IMR-90 (cell line): Measurements from ENCODE around the gene HOMER3. TPM values are rescaled to one million over a fixed set of nuclear protein-coding genes. Genes with fewer than 3 reads are reported as not detected.

Experiments
- ATAC-seq: fragments of 200-7000 bp; cut with Tn5 transposase; 2 replicates; pipeline ENCODE4 v1.9.1; 2020; ENCODE audit warnings: low read depth, mild to moderate bottlenecking, moderate library complexity
- BruUV-seq: library from RNA; stranded (reverse); fragments of 400-500 nt; replicated peaks from 2 replicates; lab custom pipeline; 2021; lab: Mats Ljungman, UMichigan
- CTCF ChIA-PET: fragments of 300-600 bp; formaldehyde crosslinking; extraction: SDS; loops from one replicate; lab custom pipeline; 2021; ENCODE audit warnings: antibody characterized with exemption; lab: Yijun Ruan, JAX
- POLR2A ChIA-PET: fragments of 300-600 bp; sonication (Branson Sonifier 250); formaldehyde crosslinking; loops from one replicate; lab custom pipeline; 2022; ENCODE audit warnings: antibody characterized with exemption; ENCODE audit not compliant: unreplicated experiment; lab: Charles Lee
- DNase-seq: peaks from one replicate; pipeline ENCODE4 v3.0.0; 2013
- H2AFZ ChIP-seq: replicated peaks from 2 replicates; pipeline ENCODE3; 2013; ENCODE audit warnings: low read length, mild to moderate bottlenecking; ENCODE audit not compliant: poor library complexity
- H2AK5ac ChIP-seq: 2 replicates; pipeline ENCODE4 v1.6.1; 2013; ENCODE audit warnings: low read depth, low read length, inconsistent platforms
- H2AK9ac ChIP-seq: replicated peaks from 2 replicates; pipeline ENCODE3; 2013; ENCODE audit warnings: mild to moderate bottlenecking, low read depth, low read length, moderate library complexity; ENCODE audit not compliant: poor library complexity
- H2BK120ac ChIP-seq: 2 replicates; pipeline ENCODE4 v1.6.1; 2013; ENCODE audit warnings: low read depth, low read length, inconsistent platforms
- H2BK15ac ChIP-seq: 3 replicates; pipeline ENCODE4 v1.6.1; 2013; ENCODE audit warnings: low read depth, low read length, inconsistent platforms
- H2BK20ac ChIP-seq: 2 replicates; pipeline ENCODE4 v1.6.1; 2013; ENCODE audit warnings: low read depth, mild to moderate bottlenecking, inconsistent platforms, low read length, moderate library complexity
- H2BK5ac ChIP-seq: 2 replicates; pipeline ENCODE4 v1.6.1; 2013; ENCODE audit warnings: mild to moderate bottlenecking, low read depth, low read length, inconsistent platforms; ENCODE audit not compliant: poor library complexity, severe bottlenecking
- H3K14ac ChIP-seq: replicated peaks from 2 replicates; pipeline ENCODE4 v1.6.1; 2013; ENCODE audit warnings: low read depth, low read length, inconsistent platforms
- H3K18ac ChIP-seq: 2 replicates; pipeline ENCODE4 v1.6.1; 2013; ENCODE audit warnings: low read depth, low read length, control low read depth
- H3K23ac ChIP-seq: 2 replicates; pipeline ENCODE4 v1.6.1; 2013; ENCODE audit warnings: low read depth, low read length, inconsistent platforms
- H3K27ac ChIP-seq: 2 replicates; pipeline ENCODE4 v1.5.1; 2013; ENCODE audit warnings: mild to moderate bottlenecking, control low read depth, low read length; ENCODE audit not compliant: insufficient read depth
- H3K27me3 ChIP-seq: 2 replicates; pipeline ENCODE4 v1.6.1; 2013; ENCODE audit warnings: low read length; ENCODE audit not compliant: control insufficient read depth, insufficient read depth
- H3K36me3 ChIP-seq: 2 replicates; pipeline ENCODE4 v1.6.1; 2013; ENCODE audit warnings: low read length, mixed read lengths; ENCODE audit not compliant: control insufficient read depth, insufficient read depth
- H3K4ac ChIP-seq: 2 replicates; pipeline ENCODE4 v1.6.1; 2013; ENCODE audit warnings: low read depth, low read length, inconsistent platforms
- H3K4me1 ChIP-seq: 2 replicates; pipeline ENCODE4 v1.6.1; 2013; ENCODE audit warnings: low read length, mixed read lengths; ENCODE audit not compliant: control insufficient read depth, insufficient read depth
- H3K4me2 ChIP-seq: 2 replicates; pipeline ENCODE4 v1.6.1; 2013; ENCODE audit warnings: low read depth, mild to moderate bottlenecking, control low read depth, low read length, moderate library complexity
- H3K4me3 ChIP-seq: 2 replicates; pipeline ENCODE4 v1.5.1; 2013; ENCODE audit warnings: low read depth, mild to moderate bottlenecking, control low read depth, low read length, moderate library complexity; ENCODE audit not compliant: insufficient read depth
- H3K56ac ChIP-seq: 2 replicates; pipeline ENCODE4 v1.6.1; 2013; ENCODE audit warnings: low read length, inconsistent platforms; ENCODE audit not compliant: insufficient read depth; ENCODE audit errors: extremely low read depth
- H3K79me1 ChIP-seq, 2 experiments: 2 replicates each; pipeline ENCODE4 v1.6.1; 2013; ENCODE audit warnings: low read length in 2 of 2, inconsistent platforms in 1 of 2, low read depth in 1 of 2
- H3K9ac ChIP-seq: 2 replicates; pipeline ENCODE4 v1.6.1; 2013; ENCODE audit warnings: low read depth, low read length, control low read depth
- H3K9me1 ChIP-seq: 2 replicates; pipeline ENCODE4 v1.6.1; 2013; ENCODE audit warnings: low read length, inconsistent platforms; ENCODE audit not compliant: insufficient read depth
- H3K9me3 ChIP-seq: 2 replicates; pipeline ENCODE4 v1.6.1; 2013; ENCODE audit warnings: low read length; ENCODE audit not compliant: control insufficient read depth, insufficient read depth
- H4K20me1 ChIP-seq: 2 replicates; pipeline ENCODE4 v1.6.1; 2013; ENCODE audit warnings: low read length, inconsistent platforms; ENCODE audit not compliant: insufficient read depth
- H4K5ac ChIP-seq: 2 replicates; pipeline ENCODE4 v1.6.1; 2013; ENCODE audit warnings: mild to moderate bottlenecking, low read depth, low read length, control low read depth
- H4K8ac ChIP-seq, 2 experiments: 2 replicates each; pipeline ENCODE4 v1.6.1; 2013; ENCODE audit warnings: low read depth in 2 of 2, low read length in 2 of 2, control low read depth in 1 of 2, inconsistent platforms in 1 of 2
- H4K91ac ChIP-seq: 2 replicates; pipeline ENCODE4 v1.6.1; 2013; ENCODE audit warnings: low read depth, low read length, inconsistent platforms; ENCODE audit not compliant: insufficient read depth
- BHLHE40 ChIP-seq: fragments of 150-350 bp; IDR thresholded peaks from 2 replicates; pipeline ENCODE4 v1.6.1; 2016; ENCODE audit warnings: mild to moderate bottlenecking, low read depth, low read length
- CHD1 ChIP-seq: IDR thresholded peaks from 2 replicates; pipeline ENCODE4 v1.6.1; 2012; ENCODE audit warnings: low read depth, low read length, improper control_type of control experiment
- FOS ChIP-seq: fragments of 150-350 bp; IDR thresholded peaks from 2 replicates; pipeline ENCODE4 v1.6.1; 2016; ENCODE audit warnings: low read depth, low read length
- MAFK ChIP-seq: IDR thresholded peaks from 2 replicates; pipeline ENCODE4 v1.6.1; 2012; ENCODE audit warnings: low read depth, low read length, improper control_type of control experiment
- NFE2L2 ChIP-seq: fragments of 150-350 bp; IDR thresholded peaks from 2 replicates; pipeline ENCODE4 v1.6.1; 2016; ENCODE audit warnings: low read depth, mild to moderate bottlenecking, low read length
- RAD21 ChIP-seq: IDR thresholded peaks from 2 replicates; pipeline ENCODE4 v1.6.1; 2012; ENCODE audit warnings: low read length, improper control_type of control experiment
- SMC3 ChIP-seq: fragments of 150-350 bp; IDR thresholded peaks from 2 replicates; pipeline ENCODE4 v1.6.1; 2016; ENCODE audit warnings: low read depth, mild to moderate bottlenecking, antibody characterized with exemption, low read length, moderate library complexity
- WGBS, 2 experiments: methylation state at CpG; one replicate each; pipeline versions ENCODE4 v1.1.5 to v1.1.7; 2013; ENCODE audit warnings: missing lambda C conversion rate in 2 of 2; ENCODE audit not compliant: insufficient read length in 1 of 2; ENCODE audit errors: extremely low coverage in 2 of 2; 5-methylcytosine and 5-hydroxymethylcytosine counted together
- dilution Hi-C: fragments of 300-500 bp; cut with HindIII; formaldehyde crosslinking; loops from one replicate; pipeline ENCODE4 v1.14.3; 2018; ENCODE audit warnings: low sequenced_read_pairs; ENCODE audit not compliant: unreplicated experiment
- in situ Hi-C: fragments of 300-500 bp; cut with MboI; formaldehyde crosslinking; loops from 3 replicates; pipeline ENCODE4 v1.14.3; 2019; ENCODE audit warnings: low sequenced_read_pairs, inconsistent platforms, mixed read lengths
- intact Hi-C: fragments of 100-400 bp; cut with micrococcal nuclease; formaldehyde crosslinking; loops from 2 replicates; pipeline ENCODE4 v1.10.0; 2022
- polyA plus RNA-seq, 3 experiments: library from polyadenylated mRNA; depleted of rRNA; stranded (reverse); fragments of >200 nt; gene quantifications; 2 replicates each; pipeline ENCODE4 v1.2.3, GENCODE V29; 2012; ENCODE audit warnings: low replicate concordance in 1 of 3
- total RNA-seq: library from RNA; depleted of rRNA; stranded (reverse); fragments of >200 nt; gene quantifications from 2 replicates; pipeline ENCODE4 v1.2.3, GENCODE V29; 2012
- TF ChIP-seq, protein P1 (sequence below): fragments of 150-350 bp; IDR thresholded peaks from 2 replicates; pipeline ENCODE4 v1.6.1; 2017; ENCODE audit warnings: mild to moderate bottlenecking, antibody characterized with exemption, low read length, low read depth
- TF ChIP-seq, protein P2 (sequence below): fragments of 150-350 bp; IDR thresholded peaks from 2 replicates; pipeline ENCODE4 v1.6.1; 2016; ENCODE audit warnings: low read depth, mild to moderate bottlenecking, low read length, moderate library complexity, borderline replicate concordance
- TF ChIP-seq, protein P3 (sequence below): conservative IDR thresholded peaks from 2 replicates; pipeline ENCODE4 v1.5.1; 2012; ENCODE audit warnings: mild to moderate bottlenecking, low read depth, low read length, improper control_type of control experiment

Gene HOMER3
- total and polyA plus RNA-seq, 2 of the 4 experiments (the other 2 are of a cell fraction), result 53.4 to 77.0 TPM

DNA sequence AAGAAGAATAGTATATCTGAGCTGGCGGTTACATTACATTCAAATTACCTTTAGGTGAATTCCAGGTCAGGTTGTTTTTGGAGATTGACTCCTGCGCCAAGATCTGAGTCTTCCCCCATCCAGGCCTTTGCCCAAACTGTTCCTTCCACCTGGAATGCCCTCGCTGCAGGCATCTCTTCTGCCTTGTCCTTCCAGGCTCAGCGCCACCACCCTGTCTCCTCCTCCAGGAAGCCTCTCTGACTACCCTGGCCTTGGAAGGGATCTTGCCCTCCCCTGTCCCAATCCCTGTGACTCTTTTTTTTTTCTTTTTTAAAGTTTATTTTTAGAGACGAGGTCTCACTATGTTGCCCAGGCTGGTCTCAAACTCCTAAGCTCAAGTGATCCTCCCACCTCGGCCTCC is 1.7 kb upstream of the HOMER3 start:
- no peak overlapping the region for H3K23ac ChIP-seq
- H3K18ac ChIP-seq, result no peak overlapping the region
- H3K27me3 ChIP-seq, result no peaks in the 10 kb centered on the region
- H4K5ac ChIP-seq, result no peak overlapping the region
- ATAC-seq (no peak), DNase-seq (no peak)
- H3K4me3 ChIP-seq, result no peak overlapping the region
- POLR2A ChIA-PET, result interaction anchor here (0.6 kb wide), 1 partner anchor 385 kb away, joined by 3 read pairs; the partner anchor contains the start of gene KXD1
- no peak overlapping the region for H2AFZ ChIP-seq
- H2BK5ac ChIP-seq, result no peak overlapping the region
- CTCF ChIA-PET, result no interaction called here
- H3K56ac ChIP-seq, result no peak overlapping the region
- H3K36me3 ChIP-seq, result peaks cover 17% of the 10 kb centered on the region
- no TSS peak for BruUV-seq
- peak overlapping the region; percentile 78; the same call in 1 of the 2 replicates for H2AK5ac ChIP-seq
- H4K91ac ChIP-seq, result no peak overlapping the region
- peaks cover 10% of the 10 kb centered on the region for H3K9me1 ChIP-seq
- TF ChIP-seq, protein P1, sequence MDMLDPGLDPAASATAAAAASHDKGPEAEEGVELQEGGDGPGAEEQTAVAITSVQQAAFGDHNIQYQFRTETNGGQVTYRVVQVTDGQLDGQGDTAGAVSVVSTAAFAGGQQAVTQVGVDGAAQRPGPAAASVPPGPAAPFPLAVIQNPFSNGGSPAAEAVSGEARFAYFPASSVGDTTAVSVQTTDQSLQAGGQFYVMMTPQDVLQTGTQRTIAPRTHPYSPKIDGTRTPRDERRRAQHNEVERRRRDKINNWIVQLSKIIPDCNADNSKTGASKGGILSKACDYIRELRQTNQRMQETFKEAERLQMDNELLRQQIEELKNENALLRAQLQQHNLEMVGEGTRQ, result no peak
- TF ChIP-seq BHLHE40 (no peak), NFE2L2 (no peak), CHD1 (no peak), SMC3 (no peak), FOS (no peak), RAD21 (no peak), MAFK (no peak)
- TF ChIP-seq, protein P2, sequence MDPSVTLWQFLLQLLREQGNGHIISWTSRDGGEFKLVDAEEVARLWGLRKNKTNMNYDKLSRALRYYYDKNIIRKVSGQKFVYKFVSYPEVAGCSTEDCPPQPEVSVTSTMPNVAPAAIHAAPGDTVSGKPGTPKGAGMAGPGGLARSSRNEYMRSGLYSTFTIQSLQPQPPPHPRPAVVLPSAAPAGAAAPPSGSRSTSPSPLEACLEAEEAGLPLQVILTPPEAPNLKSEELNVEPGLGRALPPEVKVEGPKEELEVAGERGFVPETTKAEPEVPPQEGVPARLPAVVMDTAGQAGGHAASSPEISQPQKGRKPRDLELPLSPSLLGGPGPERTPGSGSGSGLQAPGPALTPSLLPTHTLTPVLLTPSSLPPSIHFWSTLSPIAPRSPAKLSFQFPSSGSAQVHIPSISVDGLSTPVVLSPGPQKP, result no peak
- TF ChIP-seq, protein P3, sequence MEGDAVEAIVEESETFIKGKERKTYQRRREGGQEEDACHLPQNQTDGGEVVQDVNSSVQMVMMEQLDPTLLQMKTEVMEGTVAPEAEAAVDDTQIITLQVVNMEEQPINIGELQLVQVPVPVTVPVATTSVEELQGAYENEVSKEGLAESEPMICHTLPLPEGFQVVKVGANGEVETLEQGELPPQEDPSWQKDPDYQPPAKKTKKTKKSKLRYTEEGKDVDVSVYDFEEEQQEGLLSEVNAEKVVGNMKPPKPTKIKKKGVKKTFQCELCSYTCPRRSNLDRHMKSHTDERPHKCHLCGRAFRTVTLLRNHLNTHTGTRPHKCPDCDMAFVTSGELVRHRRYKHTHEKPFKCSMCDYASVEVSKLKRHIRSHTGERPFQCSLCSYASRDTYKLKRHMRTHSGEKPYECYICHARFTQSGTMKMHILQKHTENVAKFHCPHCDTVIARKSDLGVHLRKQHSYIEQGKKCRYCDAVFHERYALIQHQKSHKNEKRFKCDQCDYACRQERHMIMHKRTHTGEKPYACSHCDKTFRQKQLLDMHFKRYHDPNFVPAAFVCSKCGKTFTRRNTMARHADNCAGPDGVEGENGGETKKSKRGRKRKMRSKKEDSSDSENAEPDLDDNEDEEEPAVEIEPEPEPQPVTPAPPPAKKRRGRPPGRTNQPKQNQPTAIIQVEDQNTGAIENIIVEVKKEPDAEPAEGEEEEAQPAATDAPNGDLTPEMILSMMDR, result no peak
- no peak overlapping the region for H4K8ac ChIP-seq
- WGBS, 2 experiments, result 100% methylated on average over 1 of the region's 6 CpGs; no CpG with 5 or more reads in 1 of the 2 experiments
- no peak overlapping the region for H2BK15ac ChIP-seq
- no peak overlapping the region for H2BK120ac ChIP-seq
- no peak overlapping the region for H3K27ac ChIP-seq
- dilution Hi-C loops (no loop called here), in situ Hi-C loops (no loop called here), intact Hi-C loops (no loop called here)
- H2AK9ac ChIP-seq, result no peak overlapping the region
- H2BK20ac ChIP-seq, result no peak overlapping the region
- no peaks in the 10 kb centered on the region for H3K9me3 ChIP-seq
- no peak overlapping the region for H3K4ac ChIP-seq
- H3K4me1 ChIP-seq, result peaks cover 6% of the 10 kb centered on the region
- no peak overlapping the region for H3K14ac ChIP-seq
- peaks cover 11 to 40% of the 10 kb centered on the region in 2 experiments for H3K79me1 ChIP-seq
- peaks cover 16% of the 10 kb centered on the region; the same call in 1 of the 2 replicates for H4K20me1 ChIP-seq
- H3K9ac ChIP-seq, result no peak overlapping the region
- H3K4me2 ChIP-seq, result no peak overlapping the region
